ENCODE results near the gene PPP1CC.

DNA sequence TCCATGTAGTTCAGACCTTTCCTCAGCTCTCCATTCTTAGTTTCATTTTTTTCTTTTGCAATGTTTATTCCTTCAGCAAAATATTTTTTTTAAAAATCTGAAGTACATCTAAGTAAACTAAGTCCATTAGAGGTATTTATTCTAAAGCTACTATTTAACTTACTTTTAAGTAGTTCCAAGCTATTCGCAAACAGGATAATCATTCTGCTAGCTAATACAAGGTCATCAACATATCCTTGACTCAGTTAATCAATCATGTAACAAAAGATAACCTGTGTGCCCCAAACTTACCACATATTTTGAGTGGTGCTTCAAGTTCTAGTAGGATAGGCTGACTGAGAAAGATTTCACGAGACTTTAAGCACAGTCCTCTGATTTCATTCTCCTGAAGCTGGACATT lies 11.2 kb downstream of the PPP1CC start:
- TF ChIP-seq RCOR1 (IDR thresholded peaks at IDR 0.05; ENCODE audit: insufficient replicate concordance, low read length), result no peak
- no peak for TF ChIP-seq MXI1 (IDR thresholded peaks at IDR 0.05; ENCODE audit: borderline replicate concordance, low read depth, low read length)
- TF ChIP-seq, protein P1, sequence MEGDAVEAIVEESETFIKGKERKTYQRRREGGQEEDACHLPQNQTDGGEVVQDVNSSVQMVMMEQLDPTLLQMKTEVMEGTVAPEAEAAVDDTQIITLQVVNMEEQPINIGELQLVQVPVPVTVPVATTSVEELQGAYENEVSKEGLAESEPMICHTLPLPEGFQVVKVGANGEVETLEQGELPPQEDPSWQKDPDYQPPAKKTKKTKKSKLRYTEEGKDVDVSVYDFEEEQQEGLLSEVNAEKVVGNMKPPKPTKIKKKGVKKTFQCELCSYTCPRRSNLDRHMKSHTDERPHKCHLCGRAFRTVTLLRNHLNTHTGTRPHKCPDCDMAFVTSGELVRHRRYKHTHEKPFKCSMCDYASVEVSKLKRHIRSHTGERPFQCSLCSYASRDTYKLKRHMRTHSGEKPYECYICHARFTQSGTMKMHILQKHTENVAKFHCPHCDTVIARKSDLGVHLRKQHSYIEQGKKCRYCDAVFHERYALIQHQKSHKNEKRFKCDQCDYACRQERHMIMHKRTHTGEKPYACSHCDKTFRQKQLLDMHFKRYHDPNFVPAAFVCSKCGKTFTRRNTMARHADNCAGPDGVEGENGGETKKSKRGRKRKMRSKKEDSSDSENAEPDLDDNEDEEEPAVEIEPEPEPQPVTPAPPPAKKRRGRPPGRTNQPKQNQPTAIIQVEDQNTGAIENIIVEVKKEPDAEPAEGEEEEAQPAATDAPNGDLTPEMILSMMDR (conservative IDR thresholded peaks at IDR 0.05; ENCODE audit: low read depth, low read length), result no peak
- TF ChIP-seq MAFK (IDR thresholded peaks at IDR 0.05; ENCODE audit: low read depth, low read length), result no peak
- no peak for TF ChIP-seq SMC3 (IDR thresholded peaks at IDR 0.05; ENCODE audit: low read depth, low read length)
- no peak for TF ChIP-seq POLR2A (IDR thresholded peaks at IDR 0.05; ENCODE audit: low read depth, low read length)
- TF ChIP-seq, protein P2, sequence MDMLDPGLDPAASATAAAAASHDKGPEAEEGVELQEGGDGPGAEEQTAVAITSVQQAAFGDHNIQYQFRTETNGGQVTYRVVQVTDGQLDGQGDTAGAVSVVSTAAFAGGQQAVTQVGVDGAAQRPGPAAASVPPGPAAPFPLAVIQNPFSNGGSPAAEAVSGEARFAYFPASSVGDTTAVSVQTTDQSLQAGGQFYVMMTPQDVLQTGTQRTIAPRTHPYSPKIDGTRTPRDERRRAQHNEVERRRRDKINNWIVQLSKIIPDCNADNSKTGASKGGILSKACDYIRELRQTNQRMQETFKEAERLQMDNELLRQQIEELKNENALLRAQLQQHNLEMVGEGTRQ (IDR thresholded peaks at IDR 0.05; ENCODE audit: low read depth, low read length), result no peak
